ENCODE measurements around the gene DNAJC13. TPM values are rescaled to one million over a fixed set of nuclear protein-coding genes. Genes with fewer than 3 reads are reported as not detected.

Gene DNAJC13
- total RNA-seq, 4 donors from 2014 or later: 20.6 to 52.6 (median 39.7) TPM

DNA sequence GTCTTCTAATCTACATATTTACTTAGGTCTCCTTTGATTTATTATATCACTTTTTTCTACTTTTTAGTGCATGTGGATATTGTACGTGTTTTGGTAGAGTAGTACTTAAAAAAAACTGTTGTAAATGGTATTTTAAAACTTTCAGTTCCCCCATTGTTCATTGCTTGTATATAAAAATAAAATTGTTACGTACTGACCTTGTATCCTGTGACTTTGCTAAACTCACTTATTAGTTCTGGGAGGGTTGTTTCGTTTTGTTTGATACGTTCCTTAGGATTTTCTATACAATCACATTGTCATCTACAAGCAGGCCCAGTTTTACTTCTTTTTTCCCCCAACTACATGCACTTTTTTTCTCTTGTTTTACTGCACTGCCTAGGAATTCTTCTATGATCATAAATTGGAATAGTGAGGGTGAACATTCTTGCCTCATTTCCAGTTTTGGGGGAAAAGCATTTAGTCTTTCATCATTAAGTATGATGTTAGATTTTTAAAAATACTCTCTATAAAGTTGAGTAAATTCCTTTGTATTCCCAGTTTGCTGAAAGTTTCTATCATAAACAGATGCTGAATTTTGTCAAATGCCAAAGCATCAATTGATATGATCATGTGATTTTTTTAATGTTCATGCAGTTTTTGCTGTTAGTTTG is 146.2 kb downstream of the DNAJC13 start:
- Histone ChIP-seq H3K27me3 (no peaks in the 10 kb centered on the region), H3K27ac (no peak overlapping the region), H3K4me3 (no peak overlapping the region), H3K36me3 (peaks cover 3% of the 10 kb centered on the region), H3K9me3 (no peaks in the 10 kb centered on the region), H3K4me1 (no peaks in the 10 kb centered on the region)
- no peak for TF ChIP-seq POLR2A (IDR thresholded peaks at IDR 0.05)
- TF ChIP-seq, protein P1, sequence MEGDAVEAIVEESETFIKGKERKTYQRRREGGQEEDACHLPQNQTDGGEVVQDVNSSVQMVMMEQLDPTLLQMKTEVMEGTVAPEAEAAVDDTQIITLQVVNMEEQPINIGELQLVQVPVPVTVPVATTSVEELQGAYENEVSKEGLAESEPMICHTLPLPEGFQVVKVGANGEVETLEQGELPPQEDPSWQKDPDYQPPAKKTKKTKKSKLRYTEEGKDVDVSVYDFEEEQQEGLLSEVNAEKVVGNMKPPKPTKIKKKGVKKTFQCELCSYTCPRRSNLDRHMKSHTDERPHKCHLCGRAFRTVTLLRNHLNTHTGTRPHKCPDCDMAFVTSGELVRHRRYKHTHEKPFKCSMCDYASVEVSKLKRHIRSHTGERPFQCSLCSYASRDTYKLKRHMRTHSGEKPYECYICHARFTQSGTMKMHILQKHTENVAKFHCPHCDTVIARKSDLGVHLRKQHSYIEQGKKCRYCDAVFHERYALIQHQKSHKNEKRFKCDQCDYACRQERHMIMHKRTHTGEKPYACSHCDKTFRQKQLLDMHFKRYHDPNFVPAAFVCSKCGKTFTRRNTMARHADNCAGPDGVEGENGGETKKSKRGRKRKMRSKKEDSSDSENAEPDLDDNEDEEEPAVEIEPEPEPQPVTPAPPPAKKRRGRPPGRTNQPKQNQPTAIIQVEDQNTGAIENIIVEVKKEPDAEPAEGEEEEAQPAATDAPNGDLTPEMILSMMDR (IDR thresholded peaks at IDR 0.05): no peak
- TF ChIP-seq POLR2AphosphoS5 (IDR thresholded peaks at IDR 0.05): no peak
- TF ChIP-seq EP300 (IDR thresholded peaks at IDR 0.05): no peak
- no peak for DNase-seq (ENCODE audit: low spot score in 2 of 2)
- WGBS: 64% methylated on average over 4 of the region's 4 CpGs

DNA sequence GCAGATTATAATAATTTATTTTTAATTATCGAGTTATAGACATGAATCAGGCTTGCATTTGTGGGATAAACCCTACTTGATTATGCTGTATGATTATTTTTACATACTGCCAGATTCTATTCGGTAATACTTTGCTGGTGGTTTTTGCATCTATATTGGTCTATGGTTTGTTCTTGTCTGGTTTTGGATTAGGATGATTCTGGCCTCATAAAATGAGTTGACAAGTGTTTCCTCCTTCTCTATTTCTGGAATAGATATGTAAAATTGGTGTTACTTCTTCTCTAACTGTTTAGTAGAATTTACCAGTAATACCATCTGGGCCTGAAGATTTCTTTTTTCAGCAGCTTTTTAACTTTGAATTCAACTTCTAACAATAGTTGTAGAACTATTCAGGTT is 146.8 kb downstream of the DNAJC13 start:
- TF ChIP-seq POLR2A (IDR thresholded peaks at IDR 0.05): no peak
- TF ChIP-seq EP300 (IDR thresholded peaks at IDR 0.05): no peak
- TF ChIP-seq POLR2AphosphoS5 (IDR thresholded peaks at IDR 0.05): no peak
- TF ChIP-seq, protein P1 (IDR thresholded peaks at IDR 0.05): no peak
- no peaks in the 10 kb centered on the region for H3K27me3 ChIP-seq
- H3K36me3 ChIP-seq: peaks cover 3% of the 10 kb centered on the region
- no peaks in the 10 kb centered on the region for H3K9me3 ChIP-seq
- 56% methylated on average over 2 of the region's 2 CpGs for WGBS
- H3K27ac ChIP-seq: no peak overlapping the region
- H3K4me1 ChIP-seq: no peaks in the 10 kb centered on the region
- DNase-seq (ENCODE audit: low spot score in 2 of 2): no peak
- H3K4me3 ChIP-seq: no peak overlapping the region

DNA sequence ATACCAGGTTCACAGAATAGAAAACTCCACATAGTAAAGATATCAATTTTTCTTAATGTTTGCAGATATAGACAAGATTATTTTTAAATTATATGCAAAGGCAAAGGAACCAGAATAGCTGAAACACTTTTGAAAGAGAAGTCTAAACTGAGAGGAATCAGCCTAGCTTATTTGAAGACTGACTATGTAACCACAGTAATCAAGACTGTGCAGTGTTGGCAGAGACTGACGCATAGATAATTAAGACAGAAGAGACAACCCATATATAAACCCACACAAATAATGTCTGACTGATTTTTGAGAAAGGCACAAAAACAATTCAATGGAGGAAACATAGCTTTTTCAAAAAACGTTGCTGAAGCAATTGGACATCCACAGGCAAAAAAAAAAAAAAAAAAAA is 151.1 kb downstream of the DNAJC13 start:
- H3K4me3 ChIP-seq: no peak overlapping the region
- no peak for DNase-seq (ENCODE audit: low spot score in 2 of 2)
- WGBS: 50% methylated on average over 2 of the region's 2 CpGs
- TF ChIP-seq POLR2A (IDR thresholded peaks at IDR 0.05): no peak
- TF ChIP-seq EP300 (IDR thresholded peaks at IDR 0.05): no peak
- TF ChIP-seq POLR2AphosphoS5 (IDR thresholded peaks at IDR 0.05): no peak
- TF ChIP-seq, protein P1 (IDR thresholded peaks at IDR 0.05): no peak
- no peaks in the 10 kb centered on the region for H3K36me3 ChIP-seq
- H3K4me1 ChIP-seq: peaks cover 9% of the 10 kb centered on the region
- no peaks in the 10 kb centered on the region for H3K9me3 ChIP-seq
- no peak overlapping the region for H3K27ac ChIP-seq
- no peaks in the 10 kb centered on the region for H3K27me3 ChIP-seq

DNA sequence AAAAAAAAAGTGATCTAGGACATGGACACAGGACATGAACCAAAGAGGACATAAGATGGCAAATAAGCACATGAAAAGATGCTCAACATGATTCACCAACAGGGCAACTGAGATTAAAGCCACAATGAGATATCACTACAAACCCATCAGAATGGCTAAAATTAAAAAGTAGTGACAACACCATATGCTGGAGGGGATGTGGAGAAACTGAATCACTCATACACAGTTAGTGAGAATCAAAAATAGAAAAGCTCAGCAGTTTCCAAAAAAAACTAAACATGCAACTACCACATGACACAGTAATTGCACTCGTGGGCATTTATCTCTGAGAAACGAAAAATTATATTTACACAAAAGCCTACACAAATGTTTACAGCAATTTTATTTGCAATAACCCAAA is 151.9 kb downstream of the DNAJC13 start:
- TF ChIP-seq EP300 (IDR thresholded peaks at IDR 0.05): no peak
- no peak for TF ChIP-seq POLR2AphosphoS5 (IDR thresholded peaks at IDR 0.05)
- no peak for TF ChIP-seq POLR2A (IDR thresholded peaks at IDR 0.05)
- TF ChIP-seq, protein P1 (IDR thresholded peaks at IDR 0.05): no peak
- Histone ChIP-seq H3K4me1 (peaks cover 14% of the 10 kb centered on the region), H3K9me3 (no peaks in the 10 kb centered on the region), H3K4me3 (no peak overlapping the region), H3K27ac (no peak overlapping the region), H3K27me3 (no peaks in the 10 kb centered on the region), H3K36me3 (no peaks in the 10 kb centered on the region)
- DNase-seq (ENCODE audit: low spot score in 2 of 2): no peak
- WGBS: 25% methylated on average over 2 of the region's 2 CpGs

DNA sequence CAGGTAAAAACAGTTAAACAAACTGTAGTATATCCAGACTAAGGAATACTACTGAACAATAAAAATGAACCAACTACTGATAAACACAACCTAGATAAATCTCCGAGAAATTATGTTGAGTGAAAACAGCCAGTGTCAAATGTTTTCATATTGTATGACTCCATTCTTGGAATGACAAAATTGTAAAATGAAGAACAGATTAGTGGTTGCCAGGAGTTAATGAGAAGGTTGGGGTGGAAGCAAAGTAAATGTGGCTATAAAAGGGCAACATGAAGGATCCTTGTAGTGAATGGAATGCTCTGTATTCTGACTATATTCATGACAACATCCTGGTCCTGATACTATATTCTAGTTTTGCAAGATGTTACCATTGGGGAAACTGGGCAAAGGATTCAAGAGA is 152.3 kb downstream of the DNAJC13 start:
- no peak for DNase-seq (ENCODE audit: low spot score in 2 of 2)
- Histone ChIP-seq H3K4me1 (peaks cover 18% of the 10 kb centered on the region), H3K4me3 (no peak overlapping the region), H3K9me3 (no peaks in the 10 kb centered on the region), H3K27me3 (no peaks in the 10 kb centered on the region), H3K27ac (no peak overlapping the region), H3K36me3 (peaks cover under 1% of the 10 kb centered on the region)
- WGBS: 30% methylated on average over 1 of the region's 1 CpG
- TF ChIP-seq EP300 (IDR thresholded peaks at IDR 0.05): no peak
- no peak for TF ChIP-seq POLR2AphosphoS5 (IDR thresholded peaks at IDR 0.05)
- TF ChIP-seq, protein P1 (IDR thresholded peaks at IDR 0.05): no peak

Measured in suprapubic skin (tissue), 4 donors.